ENCODE data around the gene ACTR5. TPM values are rescaled to one million over a fixed set of nuclear protein-coding genes. Genes with fewer than 3 reads are reported as not detected.

The ACTR5 gene
- total RNA-seq, 1 experiment from 2014 or later = 18.3 TPM

DNA sequence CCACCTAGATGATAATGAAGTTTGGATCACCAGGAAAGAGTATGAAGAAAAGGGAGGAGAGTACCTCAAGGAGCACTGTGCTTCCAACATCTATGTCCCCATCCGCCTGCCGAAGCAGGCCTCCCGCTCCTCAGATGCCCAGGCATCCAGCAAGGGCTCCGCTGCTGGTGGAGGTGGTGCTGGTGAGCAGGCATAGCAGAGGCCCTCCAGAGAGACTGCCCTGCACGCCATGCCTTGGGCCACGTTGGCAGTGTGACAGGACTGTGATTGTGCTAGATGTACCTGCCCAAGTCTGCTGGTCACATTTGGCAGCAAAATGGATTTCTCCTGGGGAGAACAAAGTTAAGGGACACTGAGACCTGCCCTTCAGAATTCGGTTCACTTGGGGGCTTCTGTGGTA is 23.4 kb downstream of the ACTR5 start:
- no peak for DNase-seq
- no peaks in the 10 kb centered on the region for H4K20me1 ChIP-seq (ENCODE audit: low read length)
- H3F3A ChIP-seq (ENCODE audit: low read length, unreplicated experiment) = no peaks in the 10 kb centered on the region
- no peak overlapping the region for H3K27ac ChIP-seq (ENCODE audit: low read length)
- H3K27me3 ChIP-seq (ENCODE audit: low read length) = no peaks in the 10 kb centered on the region
- peaks cover 20% of the 10 kb centered on the region for H3K36me3 ChIP-seq (ENCODE audit: low read depth, low read length)
- ChIA-PET POLR2A (ENCODE audit: unreplicated experiment) (no interaction called here), CTCF (no interaction called here)
- H2AFZ ChIP-seq (ENCODE audit: low read length) = no peak overlapping the region
- H3K9ac ChIP-seq (ENCODE audit: low read length) = no peak overlapping the region
- no TSS peak for BruUV-seq (replicated peaks)
- TF ChIP-seq EZH2 (IDR thresholded peaks at IDR 0.05; ENCODE audit: low read length, unreplicated experiment) (no peak), EZH2phosphoT487 (IDR thresholded peaks at IDR 0.05; ENCODE audit: borderline replicate concordance, low read length) (no peak)
- TF ChIP-seq, protein P1, sequence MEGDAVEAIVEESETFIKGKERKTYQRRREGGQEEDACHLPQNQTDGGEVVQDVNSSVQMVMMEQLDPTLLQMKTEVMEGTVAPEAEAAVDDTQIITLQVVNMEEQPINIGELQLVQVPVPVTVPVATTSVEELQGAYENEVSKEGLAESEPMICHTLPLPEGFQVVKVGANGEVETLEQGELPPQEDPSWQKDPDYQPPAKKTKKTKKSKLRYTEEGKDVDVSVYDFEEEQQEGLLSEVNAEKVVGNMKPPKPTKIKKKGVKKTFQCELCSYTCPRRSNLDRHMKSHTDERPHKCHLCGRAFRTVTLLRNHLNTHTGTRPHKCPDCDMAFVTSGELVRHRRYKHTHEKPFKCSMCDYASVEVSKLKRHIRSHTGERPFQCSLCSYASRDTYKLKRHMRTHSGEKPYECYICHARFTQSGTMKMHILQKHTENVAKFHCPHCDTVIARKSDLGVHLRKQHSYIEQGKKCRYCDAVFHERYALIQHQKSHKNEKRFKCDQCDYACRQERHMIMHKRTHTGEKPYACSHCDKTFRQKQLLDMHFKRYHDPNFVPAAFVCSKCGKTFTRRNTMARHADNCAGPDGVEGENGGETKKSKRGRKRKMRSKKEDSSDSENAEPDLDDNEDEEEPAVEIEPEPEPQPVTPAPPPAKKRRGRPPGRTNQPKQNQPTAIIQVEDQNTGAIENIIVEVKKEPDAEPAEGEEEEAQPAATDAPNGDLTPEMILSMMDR (conservative IDR thresholded peaks at IDR 0.05; ENCODE audit: low read depth, low read length) = no peak
- intact Hi-C loops (cut with micrococcal nuclease) = no loop called here
- H3K9me2 ChIP-seq (replicated peaks; ENCODE audit: low read length) = no peaks in the 10 kb centered on the region
- H3K4me2 ChIP-seq (ENCODE audit: low read length) = no peak overlapping the region
- no peaks in the 10 kb centered on the region for H3K4me1 ChIP-seq (ENCODE audit: insufficient read depth, low read length)
- no peak overlapping the region for H3K4me3 ChIP-seq (ENCODE audit: low read length)
- ATAC-seq = no peak
- no peaks in the 10 kb centered on the region for H3K9me3 ChIP-seq (ENCODE audit: low read length)
- H3K79me2 ChIP-seq (ENCODE audit: low read length) = no peaks in the 10 kb centered on the region

DNA sequence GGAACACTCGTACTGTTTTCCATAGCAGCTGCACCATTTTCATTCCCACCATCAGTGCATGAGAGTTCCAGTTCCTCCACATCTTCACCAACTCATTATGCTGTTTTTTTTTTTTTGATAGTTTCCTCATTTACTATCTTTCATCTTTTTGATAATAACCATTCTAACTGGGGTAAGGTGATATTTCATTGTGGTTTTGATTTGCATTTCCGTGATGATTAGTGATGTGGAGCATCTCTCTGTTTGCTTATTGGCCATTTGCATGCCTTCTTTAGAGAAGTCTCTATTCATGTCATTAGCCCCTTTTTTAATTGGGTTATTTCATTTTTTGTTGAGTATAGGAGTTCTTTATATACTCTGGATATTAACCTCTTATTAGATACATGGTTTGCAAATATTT is 25.9 kb downstream of the ACTR5 start:
- ChIA-PET CTCF (no interaction called here), POLR2A (ENCODE audit: unreplicated experiment) (no interaction called here)
- TF ChIP-seq EZH2 (IDR thresholded peaks at IDR 0.05; ENCODE audit: low read length, unreplicated experiment) (no peak), EZH2phosphoT487 (IDR thresholded peaks at IDR 0.05; ENCODE audit: borderline replicate concordance, low read length) (no peak)
- TF ChIP-seq, protein P1 (conservative IDR thresholded peaks at IDR 0.05; ENCODE audit: low read depth, low read length) = no peak
- Histone ChIP-seq H3K79me2 (ENCODE audit: low read length) (no peaks in the 10 kb centered on the region), H4K20me1 (ENCODE audit: low read length) (no peaks in the 10 kb centered on the region), H3F3A (ENCODE audit: low read length, unreplicated experiment) (no peaks in the 10 kb centered on the region), H3K9ac (ENCODE audit: low read length) (no peak overlapping the region), H2AFZ (ENCODE audit: low read length) (no peak overlapping the region), H3K4me2 (ENCODE audit: low read length) (no peak overlapping the region), H3K4me1 (ENCODE audit: insufficient read depth, low read length) (no peaks in the 10 kb centered on the region), H3K4me3 (ENCODE audit: low read length) (no peak overlapping the region), H3K9me3 (ENCODE audit: low read length) (no peaks in the 10 kb centered on the region), H3K27ac (ENCODE audit: low read length) (no peak overlapping the region), H3K9me2 (replicated peaks; ENCODE audit: low read length) (no peaks in the 10 kb centered on the region), H3K27me3 (ENCODE audit: low read length) (no peaks in the 10 kb centered on the region), H3K36me3 (ENCODE audit: low read depth, low read length) (peaks cover 10% of the 10 kb centered on the region)
- BruUV-seq (replicated peaks) = no TSS peak
- no peak for DNase-seq
- intact Hi-C loops (cut with micrococcal nuclease) = no loop called here
- ATAC-seq = no peak

GRCh38 chr20:38776363-38776762 is 28.1 kb downstream of the ACTR5 start:
- no peak for DNase-seq
- H3K9me3 ChIP-seq (ENCODE audit: low read length) = no peaks in the 10 kb centered on the region
- POLR2A ChIA-PET (ENCODE audit: unreplicated experiment) = interaction anchor here (0.6 to 0.7 kb wide), 2 partner anchors 130 to 304 kb away, joined by 3 to 4 read pairs; partner anchors contain the start of gene RALGAPB
- CTCF ChIA-PET = interaction anchor here (0.6 kb wide), 1 partner anchor 66 kb away, joined by 3 read pairs; no protein-coding TSS in a partner anchor
- no peaks in the 10 kb centered on the region for H3K79me2 ChIP-seq (ENCODE audit: low read length)
- no peak for ATAC-seq
- H4K20me1 ChIP-seq (ENCODE audit: low read length) = no peaks in the 10 kb centered on the region
- H3K27me3 ChIP-seq (ENCODE audit: low read length) = no peaks in the 10 kb centered on the region
- H3K4me3 ChIP-seq (ENCODE audit: low read length) = no peak overlapping the region
- peaks cover 7% of the 10 kb centered on the region for H3K36me3 ChIP-seq (ENCODE audit: low read depth, low read length)
- no peak overlapping the region for H2AFZ ChIP-seq (ENCODE audit: low read length)
- no peak overlapping the region for H3K9ac ChIP-seq (ENCODE audit: low read length)
- H3F3A ChIP-seq (ENCODE audit: low read length, unreplicated experiment) = no peaks in the 10 kb centered on the region
- TF ChIP-seq EZH2 (IDR thresholded peaks at IDR 0.05; ENCODE audit: low read length, unreplicated experiment) (no peak), EZH2phosphoT487 (IDR thresholded peaks at IDR 0.05; ENCODE audit: borderline replicate concordance, low read length) (no peak)
- TF ChIP-seq, protein P1 (conservative IDR thresholded peaks at IDR 0.05; ENCODE audit: low read depth, low read length) = no peak
- no peaks in the 10 kb centered on the region for H3K9me2 ChIP-seq (replicated peaks; ENCODE audit: low read length)
- no peak overlapping the region for H3K27ac ChIP-seq (ENCODE audit: low read length)
- H3K4me2 ChIP-seq (ENCODE audit: low read length) = no peak overlapping the region
- H3K4me1 ChIP-seq (ENCODE audit: insufficient read depth, low read length) = no peaks in the 10 kb centered on the region; the same call in 1 of the 2 replicates
- no TSS peak for BruUV-seq (replicated peaks)
- intact Hi-C loops (cut with micrococcal nuclease) = no loop called here
